HL-60/S4 treated with retinoic acid at 250 ng/mL for 4 days and 3 days (cell line): ENCODE data around the gene CAMKK1.

Experiments used
- in situ Hi-C: fragments of 300-500 bp; cut with MboI; formaldehyde crosslinking; loops from 2 replicates; pipeline ENCODE4 v1.7.0; 2022; ENCODE audit warnings: low sequenced_read_pairs

Gene CAMKK1

DNA sequence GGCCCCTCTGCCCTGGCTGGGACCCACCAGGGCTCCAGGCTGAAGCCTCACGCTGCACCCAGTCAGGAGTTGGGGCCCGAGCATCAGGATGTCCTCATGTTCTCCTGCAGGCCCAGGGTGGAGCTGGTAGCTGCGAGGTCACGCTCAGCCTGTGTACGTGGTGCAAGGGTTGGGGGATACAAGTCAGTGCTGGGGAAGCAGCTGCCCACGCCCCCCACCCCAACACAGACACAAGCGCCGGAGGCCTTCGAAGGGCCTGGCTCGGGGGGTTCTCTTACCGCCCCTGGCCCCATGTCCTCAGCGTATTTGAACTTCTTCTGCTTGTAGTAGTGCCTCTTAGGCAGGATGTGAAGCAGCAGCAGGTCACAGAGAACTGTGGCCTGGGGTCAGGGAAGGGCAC is 4.9 kb upstream of the CAMKK1 start:
- in situ Hi-C loops: no loop called here

DNA sequence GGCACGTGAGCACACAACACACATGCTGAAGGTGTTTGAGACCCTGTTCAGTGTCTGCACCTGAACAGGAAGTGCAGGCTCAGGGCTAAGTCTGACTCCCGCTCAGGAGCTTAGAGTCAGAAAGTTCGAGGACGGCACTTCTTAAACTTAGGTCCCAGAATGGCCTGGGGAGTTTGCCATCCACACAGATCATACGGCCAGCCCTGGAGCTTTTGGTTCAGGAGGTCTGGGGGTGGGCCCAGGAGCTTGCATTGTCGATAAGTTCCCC is 4.0 kb upstream of the CAMKK1 start:
- in situ Hi-C loops: no loop called here

DNA sequence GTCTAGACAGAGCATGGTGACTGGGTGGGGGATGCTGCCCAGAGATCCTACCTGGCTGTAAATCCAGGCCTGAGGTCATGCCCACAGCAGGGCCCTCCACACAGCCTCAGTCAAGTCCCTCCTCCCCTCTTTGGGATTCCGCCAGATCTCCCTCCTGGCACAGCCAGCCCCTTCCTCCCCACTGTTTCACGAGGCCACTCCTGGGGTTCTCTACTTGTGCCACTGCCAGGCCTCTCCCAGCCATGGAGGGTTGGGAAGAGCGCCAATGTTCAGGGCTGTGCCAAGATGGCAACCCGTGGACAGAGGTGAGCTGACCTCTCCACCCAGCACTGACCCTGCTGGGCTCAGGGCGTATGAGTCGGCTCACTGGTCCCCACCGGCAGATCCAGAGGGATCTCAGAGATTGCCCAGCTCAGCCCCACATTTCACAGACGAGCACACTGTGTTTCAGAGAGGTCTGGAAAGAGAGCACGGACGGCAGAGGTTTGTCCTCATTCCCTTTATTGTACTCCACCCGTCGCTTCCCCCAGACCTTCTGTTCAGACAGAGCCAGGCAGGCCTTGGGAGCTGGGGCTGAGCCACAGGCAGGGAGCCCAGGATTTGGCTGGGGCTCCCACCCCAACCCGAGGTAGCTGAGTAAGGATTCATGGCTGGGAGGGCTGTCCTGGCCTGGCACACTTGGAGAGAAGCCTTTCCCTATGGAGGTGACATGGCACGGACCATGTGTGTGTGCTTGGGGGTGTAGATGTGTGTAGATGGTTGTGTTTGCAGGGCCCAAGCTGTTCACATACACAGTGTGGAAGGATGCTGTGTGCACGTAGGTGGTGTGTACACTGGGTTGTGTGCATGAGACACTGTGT is 3.5 kb upstream of the CAMKK1 start:
- in situ Hi-C loops: no loop called here

- in situ Hi-C loops: no loop called here
These were observed 2.5 kb upstream of the CAMKK1 start for GRCh38 chr17:3895354-3895753.

DNA sequence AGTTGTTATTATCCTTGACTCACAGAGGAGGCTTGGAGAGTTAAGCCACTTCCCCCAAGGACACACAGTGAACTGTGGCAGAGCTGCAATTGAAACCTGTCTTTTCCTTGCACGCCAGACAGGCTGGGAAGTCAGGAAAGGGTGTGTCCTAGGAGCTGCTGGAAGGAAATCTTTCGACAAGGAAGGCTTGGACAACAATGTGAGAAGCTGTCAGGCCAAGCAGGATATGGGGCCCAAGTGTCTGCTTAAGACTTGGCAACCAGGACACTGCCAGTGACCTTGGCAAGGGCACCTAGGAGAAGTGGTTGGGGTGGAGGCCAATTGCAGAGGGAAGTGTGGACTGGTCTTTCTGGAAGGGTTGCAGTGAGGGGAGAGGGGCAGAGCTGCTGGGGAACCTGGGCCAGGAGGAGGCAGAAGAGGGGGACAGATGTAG is 2.1 kb upstream of the CAMKK1 start:
- in situ Hi-C loops: no loop called here

- in situ Hi-C loops: no loop called here
These were observed 1.3 kb upstream of the CAMKK1 start for GRCh38 chr17:3894188-3894587.

- in situ Hi-C loops: no loop called here
These were observed 865 bp upstream of the CAMKK1 start for GRCh38 chr17:3893720-3894116.

DNA sequence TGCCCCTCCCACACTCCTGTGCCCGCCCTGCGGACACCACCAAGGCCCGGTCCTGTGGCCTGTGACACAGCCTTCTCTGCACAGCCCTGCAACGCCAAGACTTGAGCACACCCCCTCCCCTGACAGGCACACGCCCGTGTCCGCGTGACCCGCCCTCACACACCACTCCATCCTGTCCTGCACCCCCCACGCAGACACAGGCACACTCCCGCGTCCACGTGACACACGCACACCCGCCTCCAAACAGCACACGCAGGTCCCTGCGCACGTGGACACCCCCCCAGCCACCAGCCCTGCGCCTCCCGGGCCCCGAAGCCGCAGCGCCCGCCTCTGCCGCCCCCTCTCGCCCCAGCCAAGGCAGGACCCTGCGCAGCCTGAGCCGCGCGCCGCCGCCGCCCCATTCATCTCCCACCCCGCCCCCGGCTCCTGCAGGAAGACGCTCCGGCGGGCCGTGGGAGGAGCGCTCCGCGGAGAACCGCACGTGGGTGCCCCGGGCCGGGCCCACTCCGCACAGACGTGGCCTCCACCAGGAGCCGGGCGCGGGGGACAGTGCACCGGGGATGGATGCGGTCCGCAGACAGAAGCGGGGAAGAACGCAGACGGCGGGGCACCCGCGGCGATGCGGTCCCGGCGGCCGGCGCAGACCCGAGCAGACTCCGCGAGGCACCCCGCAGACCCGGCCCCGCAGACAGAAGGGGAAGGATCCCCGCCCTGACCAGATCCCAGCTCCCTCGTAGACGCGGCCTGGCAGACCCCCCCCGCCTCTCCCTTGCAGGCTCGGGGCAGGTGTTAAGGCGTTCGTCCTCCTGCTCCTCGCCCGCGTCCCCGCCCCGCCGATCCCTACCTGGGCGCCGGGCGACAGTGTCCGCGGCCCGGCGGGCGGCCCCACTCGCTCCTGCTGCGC is 506 bp downstream of the CAMKK1 start:
- in situ Hi-C loops: no loop called here

GRCh38 chr17:3891626-3892094 is 1.2 kb downstream of the CAMKK1 start:
- in situ Hi-C loops: no loop called here

GRCh38 chr17:3890878-3891219 is 2.0 kb downstream of the CAMKK1 start:
- in situ Hi-C loops: no loop called here

- in situ Hi-C loops: no loop called here
These were observed 2.6 kb downstream of the CAMKK1 start for GRCh38 chr17:3890082-3890877.

GRCh38 chr17:3889325-3890012 is 3.4 kb downstream of the CAMKK1 start:
- in situ Hi-C loops: no loop called here

GRCh38 chr17:3888343-3889171 is 4.3 kb downstream of the CAMKK1 start:
- in situ Hi-C loops: no loop called here

- in situ Hi-C loops: no loop called here
These were observed 5.0 kb downstream of the CAMKK1 start for GRCh38 chr17:3887804-3888203.

DNA sequence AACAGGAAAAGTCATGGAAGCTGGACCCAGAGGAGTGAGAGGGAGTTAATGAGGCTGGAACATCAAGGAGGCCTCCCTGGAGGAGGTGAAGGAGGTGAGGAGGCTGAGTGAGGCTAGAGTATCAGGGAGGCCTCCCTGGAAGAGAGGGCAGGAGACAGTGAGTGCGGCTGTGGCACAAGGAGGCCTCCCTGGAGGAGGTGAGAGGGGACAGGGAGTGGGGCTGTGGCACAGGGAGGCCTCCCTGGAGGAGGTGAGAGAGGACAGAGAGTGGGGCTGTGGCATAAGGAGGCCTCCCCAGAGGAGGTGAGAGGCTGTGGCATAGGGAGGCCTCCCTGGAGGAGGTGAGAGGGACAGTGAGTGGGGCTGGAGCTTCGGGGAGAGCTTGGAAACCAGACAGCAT is 5.5 kb downstream of the CAMKK1 start:
- in situ Hi-C loops: no loop called here

- in situ Hi-C loops: no loop called here
These were observed 6.1 kb downstream of the CAMKK1 start for GRCh38 chr17:3886776-3887175.

DNA sequence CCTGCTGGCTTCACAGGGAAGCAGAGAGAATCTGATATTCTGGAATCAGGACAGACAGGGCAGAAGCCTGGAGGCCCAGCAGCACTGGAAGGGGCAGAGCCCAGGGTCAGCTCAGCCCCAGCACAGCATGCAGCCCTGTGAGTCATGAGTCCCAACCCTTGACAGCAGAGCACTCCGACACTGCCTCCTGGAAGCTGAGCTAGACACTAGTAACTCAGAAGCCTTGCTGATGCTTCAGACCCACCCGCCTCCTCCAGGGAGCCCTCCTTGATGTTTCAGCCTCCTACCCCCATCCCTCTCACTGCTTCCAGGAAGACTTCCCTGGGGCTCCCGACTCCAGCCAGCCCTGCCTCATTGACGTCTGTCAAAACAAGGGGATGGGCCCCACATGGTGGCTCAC is 6.9 kb downstream of the CAMKK1 start:
- in situ Hi-C loops: no loop called here

- in situ Hi-C loops: no loop called here
These were observed 7.6 kb downstream of the CAMKK1 start for GRCh38 chr17:3885271-3885670.

GRCh38 chr17:3884188-3884587 is 8.7 kb downstream of the CAMKK1 start:
- in situ Hi-C loops: no loop called here

GRCh38 chr17:3882276-3882675 is 10.6 kb downstream of the CAMKK1 start:
- in situ Hi-C loops: no loop called here
